GM19455 (cell line): ENCODE results near the gene MOB3A.
A peak's percentile ranks its signal among the peaks of the same experiment; 100 is the strongest.
"Not testable (repeated sequence)": the region's sequence is repeated elsewhere in the genome, so short reads cannot be mapped to it uniquely, and the experiment has no call there.

Source experiments
- ATAC-seq: cut with Tn5 transposase; IDR thresholded peaks from one replicate; pipeline ENCODE4 v1.9.1; 2021; ENCODE audit not compliant: unreplicated experiment

MOB3A gene

GRCh38 chr19:2109046-2109864, 13.1 kb upstream of the MOB3A start:
- no peak for ATAC-seq

DNA sequence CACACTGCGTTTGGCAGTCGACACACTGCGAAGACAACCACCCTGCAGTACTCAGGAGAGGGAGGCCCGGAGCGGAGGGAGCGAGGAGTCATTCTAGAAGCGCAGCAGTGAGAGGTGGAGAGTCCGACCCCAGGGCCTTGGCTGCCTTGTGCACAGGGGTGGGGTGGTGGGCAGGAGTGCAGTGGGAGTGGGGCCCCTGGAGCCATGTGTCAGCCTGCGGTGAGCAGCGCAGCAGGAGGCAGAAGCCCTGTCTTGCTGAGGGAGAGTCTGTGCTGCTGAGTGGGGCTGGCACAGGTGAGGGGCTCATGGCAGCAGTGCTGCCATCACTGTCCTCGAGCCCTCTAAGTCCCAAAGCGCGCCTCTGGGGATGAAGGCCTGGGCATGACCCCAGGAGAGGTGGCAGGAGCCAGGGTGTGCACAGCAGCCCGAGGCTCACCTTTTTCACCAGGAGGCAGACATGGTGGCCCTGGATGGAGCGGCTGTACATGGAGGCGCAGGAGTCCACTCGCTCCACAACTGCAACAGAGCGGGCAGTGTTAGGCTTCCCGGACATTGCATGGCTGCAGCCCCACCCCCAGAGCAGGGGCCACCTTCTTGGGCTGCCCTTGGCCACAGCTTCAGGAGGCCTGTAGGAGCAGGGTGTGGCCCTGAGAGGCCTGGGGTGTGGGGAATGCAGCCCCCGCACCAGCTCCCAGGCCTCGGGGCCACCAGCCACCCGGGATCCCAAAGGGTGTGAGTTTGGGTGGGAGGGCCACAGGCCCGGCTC, 12.3 kb upstream of the MOB3A start:
- no peak for ATAC-seq

- no peak for ATAC-seq
Observed at GRCh38 chr19:2103045-2103707, 7.0 kb upstream of the MOB3A start.

GRCh38 chr19:2101417-2102335, 5.5 kb upstream of the MOB3A start:
- no peak for ATAC-seq

DNA sequence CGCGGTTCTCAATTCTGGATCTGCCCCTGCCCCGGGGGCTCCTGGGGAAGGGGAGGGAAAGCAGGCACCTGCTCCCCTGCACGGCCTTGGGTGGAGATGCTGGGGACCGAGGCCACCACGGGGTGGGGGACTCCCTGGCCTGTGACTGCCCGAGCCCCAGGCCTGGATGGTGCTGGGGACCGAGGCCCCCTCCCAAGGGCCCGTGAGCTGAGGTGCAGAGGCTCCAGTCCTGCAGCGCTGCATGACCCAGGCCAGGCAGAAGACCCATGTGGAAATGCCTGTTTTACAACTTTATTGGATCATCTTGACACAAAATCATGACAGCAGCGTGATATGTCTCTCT, 4.6 kb upstream of the MOB3A start:
- no peak for ATAC-seq

- ATAC-seq, result no peak
Observed at GRCh38 chr19:2099937-2100718, 4.0 kb upstream of the MOB3A start.

DNA sequence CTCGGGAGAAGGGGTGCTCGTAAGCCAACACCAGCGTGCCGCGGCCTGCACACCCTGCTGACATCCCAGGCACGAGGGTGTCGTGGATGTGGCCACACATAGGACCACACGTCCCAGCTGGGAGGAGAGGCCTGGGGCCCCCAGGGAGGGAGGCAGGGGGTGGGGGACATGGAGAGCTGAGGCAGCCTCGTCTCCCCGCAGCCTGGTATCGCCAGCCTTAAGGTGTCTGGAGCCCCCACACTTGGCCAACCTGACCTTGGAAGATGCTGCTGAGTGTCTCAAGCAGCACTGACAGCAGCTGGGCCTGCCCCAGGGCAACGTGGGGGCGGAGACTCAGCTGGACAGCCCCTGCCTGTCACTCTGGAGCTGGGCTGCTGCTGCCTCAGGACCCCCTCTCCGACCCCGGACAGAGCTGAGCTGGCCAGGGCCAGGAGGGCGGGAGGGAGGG, 3.0 kb upstream of the MOB3A start:
- no peak for ATAC-seq

DNA sequence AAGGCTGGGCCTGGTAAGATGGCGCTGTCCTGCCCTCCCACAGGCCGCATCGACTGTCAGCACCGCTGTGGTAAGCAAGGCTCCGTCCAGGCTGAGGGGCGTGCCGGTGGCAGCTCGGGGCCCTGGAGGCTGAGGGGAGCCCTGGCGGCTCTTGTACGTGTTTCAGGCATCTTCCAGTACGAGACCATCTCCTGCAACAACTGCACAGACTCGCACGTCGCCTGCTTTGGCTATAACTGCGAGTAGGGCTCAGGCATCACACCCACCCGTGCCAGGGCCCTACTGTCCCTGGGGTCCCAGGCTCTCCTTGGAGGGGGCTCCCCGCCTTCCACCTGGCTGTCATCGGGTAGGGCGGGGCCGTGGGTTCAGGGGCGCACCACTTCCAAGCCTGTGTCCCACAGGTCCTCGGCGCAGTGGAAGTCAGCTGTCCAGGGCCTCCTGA, 1.8 kb upstream of the MOB3A start:
- ATAC-seq, result no peak

- peak; percentile 1 for ATAC-seq
Observed at GRCh38 chr19:2097203-2097885, 1.2 kb upstream of the MOB3A start.

- ATAC-seq, result peak; percentile 47
Observed at GRCh38 chr19:2096480-2097202, 515 bp upstream of the MOB3A start, which contains the start of gene IZUMO4. Gene IZUMO4 (plus strand): TSS chr19:2096915. CDS start chr19:2096946, 31 bp downstream.

GRCh38 chr19:2091926-2092525, 4.1 kb downstream of the MOB3A start:
- ATAC-seq, result not testable (repeated sequence)

DNA sequence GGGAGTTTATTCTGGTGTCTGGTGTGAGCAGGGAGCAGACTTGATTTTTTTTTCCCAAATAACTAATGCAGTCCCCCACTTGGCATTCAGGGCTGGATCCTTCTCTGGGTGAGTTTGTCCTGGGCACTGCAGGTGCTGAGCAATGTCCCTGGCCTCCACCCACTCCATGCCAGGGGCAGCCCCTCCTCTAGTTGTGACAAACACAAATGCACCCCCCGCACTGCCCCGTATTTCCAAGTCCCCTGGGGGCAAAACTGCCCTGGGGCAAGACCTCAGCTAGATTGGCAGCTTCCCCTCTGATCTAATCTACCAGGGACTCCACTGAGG, 6.4 kb downstream of the MOB3A start:
- no peak for ATAC-seq

- no peak for ATAC-seq
Observed at GRCh38 chr19:2089001-2089711, 7.0 kb downstream of the MOB3A start.

- no peak for ATAC-seq
Observed at GRCh38 chr19:2087621-2088100, 8.5 kb downstream of the MOB3A start.

DNA sequence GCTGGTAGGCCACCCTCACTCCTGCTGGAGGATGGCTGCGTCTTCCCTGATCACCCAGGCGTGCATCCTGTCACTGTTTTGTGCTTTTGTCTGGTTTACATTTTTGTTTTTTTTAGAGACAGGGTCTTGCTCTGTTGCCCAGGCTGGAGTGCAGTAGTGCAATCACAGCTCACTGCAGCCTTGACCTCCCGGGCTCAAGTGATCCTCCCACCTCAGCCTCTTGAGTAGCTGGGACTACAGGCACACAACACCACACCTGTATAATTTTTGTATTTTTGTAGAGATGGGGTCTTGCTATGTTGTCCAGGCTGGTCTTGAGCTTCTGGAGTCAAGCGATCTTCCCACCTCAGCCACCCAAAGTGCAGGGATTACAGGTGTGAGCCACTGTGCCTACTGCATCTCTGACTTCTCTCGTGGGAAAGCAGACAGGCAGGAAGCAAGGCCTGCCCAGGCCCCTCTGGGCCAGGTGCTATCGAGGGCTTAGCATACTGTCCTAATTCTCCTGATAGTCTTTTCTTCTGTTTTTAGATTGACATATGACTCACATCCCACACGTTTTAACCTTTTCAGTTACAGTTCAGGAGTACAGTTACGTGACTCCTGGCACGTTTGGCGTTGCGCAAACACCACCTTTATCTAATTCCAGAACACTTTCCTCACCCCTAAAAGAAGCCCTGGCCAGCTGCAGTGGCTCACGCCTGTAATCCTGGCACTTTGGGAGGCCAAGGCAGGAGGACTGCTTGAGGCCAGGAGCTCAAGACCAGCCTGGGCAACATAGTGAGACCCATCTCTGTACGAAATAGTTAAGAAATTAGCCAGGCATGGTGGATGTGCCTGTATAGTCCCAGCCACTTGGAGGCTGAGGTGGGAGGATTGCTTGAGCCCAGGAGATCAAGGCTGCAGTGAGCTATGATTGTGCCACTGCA, 9.2 kb downstream of the MOB3A start:
- not testable (repeated sequence) for ATAC-seq

- ATAC-seq, result no peak
Observed at GRCh38 chr19:2084993-2085720, 11.0 kb downstream of the MOB3A start.
